Neural cell (in vitro differentiated cells): Measurements from ENCODE around the gene SGIP1. TPM values are rescaled to one million over a fixed set of nuclear protein-coding genes. Genes with fewer than 3 reads are reported as not detected.

Experiments used
- H2AFZ ChIP-seq: fragments of 200-600, 300-800 bp; sonication (generic), shearing (Covaris generic); 2 replicates; pipeline ENCODE4 v1.6.0; 2014; ENCODE audit warnings: low read depth, mild to moderate bottlenecking, antibody characterized with exemption, low read length, moderate library complexity
- H3F3A ChIP-seq: fragments of 200-600 bp; shearing (Covaris generic); 2 replicates; pipeline ENCODE4 v1.6.1; 2016; ENCODE audit warnings: mild to moderate bottlenecking, moderate library complexity, mixed read lengths, antibody characterized with exemption, low read length; ENCODE audit not compliant: insufficient read depth, poor library complexity, severe bottlenecking
- H3K27ac ChIP-seq: fragments of 200-600, 300-800 bp; sonication (generic), shearing (Covaris generic); 2 replicates; pipeline ENCODE4 v1.5.1; 2014; ENCODE audit warnings: mild to moderate bottlenecking, low read length, moderate library complexity
- H3K27me3 ChIP-seq: fragments of 300-800, 200-600 bp; sonication (generic), shearing (Covaris generic); 2 replicates; pipeline ENCODE4 v1.6.0; 2014; ENCODE audit warnings: mild to moderate bottlenecking, low read depth, low read length, moderate library complexity; ENCODE audit not compliant: insufficient read depth
- H3K36me3 ChIP-seq: fragments of 300-800, 200-600 bp; sonication (generic), shearing (Covaris generic); 2 replicates; pipeline ENCODE4 v1.5.1; 2014; ENCODE audit warnings: mild to moderate bottlenecking, antibody characterized with exemption, low read length, moderate library complexity; ENCODE audit not compliant: insufficient read depth
- H3K4me2 ChIP-seq: fragments of 300-800, 200-600 bp; sonication (generic), shearing (Covaris generic); 2 replicates; pipeline ENCODE4 v1.6.0; 2014; ENCODE audit warnings: mild to moderate bottlenecking, low read length
- H3K4me3 ChIP-seq: fragments of 300-800, 200-600 bp; sonication (generic), shearing (Covaris generic); 2 replicates; pipeline ENCODE4 v1.5.1; 2014; ENCODE audit warnings: mild to moderate bottlenecking, low read length, moderate library complexity
- H3K79me2 ChIP-seq: fragments of 200-600 bp; shearing (Covaris generic); replicated peaks from 2 replicates; pipeline ENCODE4 v1.6.0; 2014; ENCODE audit warnings: mild to moderate bottlenecking, low read length, moderate library complexity; ENCODE audit not compliant: insufficient read depth
- H3K9ac ChIP-seq: fragments of 300-800, 200-600 bp; sonication (generic), shearing (Covaris generic); 2 replicates; pipeline ENCODE4 v1.6.1; 2016; ENCODE audit warnings: mild to moderate bottlenecking, low read length, mixed read lengths
- H3K9me2 ChIP-seq: fragments of 200-600 bp; shearing (Covaris generic); 2 replicates; pipeline ENCODE4 v1.6.1; 2016; ENCODE audit warnings: mild to moderate bottlenecking, low read length, mixed read lengths; ENCODE audit not compliant: insufficient read depth
- H3K9me3 ChIP-seq: fragments of 200-600, 300-800 bp; sonication (generic), shearing (Covaris generic); 2 replicates; pipeline ENCODE4 v1.6.1; 2016; ENCODE audit warnings: mild to moderate bottlenecking, mixed run types, low read length, moderate library complexity, mixed read lengths
- H4K20me1 ChIP-seq: fragments of 200-600 bp; shearing (Covaris generic); 2 replicates; pipeline ENCODE4 v1.6.1; 2016; ENCODE audit warnings: mild to moderate bottlenecking, mixed run types; ENCODE audit not compliant: insufficient read depth
- CTCF ChIP-seq: fragments of 450-650 bp; IDR thresholded peaks from 2 replicates; pipeline ENCODE4 v1.5.1; 2014; ENCODE audit warnings: antibody characterized with exemption, mild to moderate bottlenecking, moderate library complexity; ENCODE audit not compliant: poor library complexity, severe bottlenecking
- EP300 ChIP-seq: fragments of 450-650 bp; conservative IDR thresholded peaks from 2 replicates; pipeline ENCODE4 v1.6.1; 2014; ENCODE audit warnings: antibody characterized with exemption, mild to moderate bottlenecking, moderate library complexity; ENCODE audit not compliant: poor library complexity, severe bottlenecking
- EZH2 ChIP-seq: fragments of 200-600, 300-800 bp; shearing (Covaris generic), sonication (generic); IDR thresholded peaks from 2 replicates; pipeline ENCODE4 v1.6.1; 2014; ENCODE audit warnings: antibody characterized with exemption, low read length, borderline replicate concordance, mild to moderate bottlenecking; ENCODE audit not compliant: insufficient read depth, poor library complexity, severe bottlenecking
- MXI1 ChIP-seq: fragments of 450-650 bp; conservative IDR thresholded peaks from 2 replicates; pipeline ENCODE4 v1.6.1; 2014; ENCODE audit warnings: antibody characterized with exemption, mild to moderate bottlenecking; ENCODE audit not compliant: poor library complexity, severe bottlenecking
- POLR2AphosphoS5 ChIP-seq: IDR thresholded peaks from 2 replicates; pipeline ENCODE4 v1.6.1; 2012
- RAD21 ChIP-seq: fragments of 450-650 bp; conservative IDR thresholded peaks from 2 replicates; pipeline ENCODE4 v1.6.1; 2014; ENCODE audit warnings: antibody characterized with exemption, mild to moderate bottlenecking, moderate library complexity
- SMC3 ChIP-seq: fragments of 450-650 bp; conservative IDR thresholded peaks from 2 replicates; pipeline ENCODE4 v1.6.1; 2014; ENCODE audit warnings: antibody characterized with exemption, mild to moderate bottlenecking, moderate library complexity; ENCODE audit not compliant: poor library complexity
- TAF1 ChIP-seq: IDR thresholded peaks from 2 replicates; pipeline ENCODE4 v1.6.1; 2012; ENCODE audit warnings: low read depth
- polyA plus RNA-seq: library from polyadenylated mRNA; depleted of rRNA; stranded (reverse); fragments of >200 nt; gene quantifications from 2 replicates; pipeline ENCODE4 v1.2.3, GENCODE V29; 2014
- TF ChIP-seq, protein P1 (sequence below): IDR thresholded peaks from 2 replicates; pipeline ENCODE4 v1.6.1; 2012; ENCODE audit warnings: borderline replicate concordance

Gene SGIP1
- polyA plus RNA-seq, 1 donor from 2014 or later: 50.5 TPM

GRCh38 chr1:66613187-66613586 lies 79.2 kb downstream of the SGIP1 start:
- Histone ChIP-seq H3K4me2 (no peak overlapping the region), H3K79me2 (no peaks in the 10 kb centered on the region), H2AFZ (no peak overlapping the region), H4K20me1 (no peaks in the 10 kb centered on the region), H3K9me3 (no peaks in the 10 kb centered on the region), H3K9me2 (no peaks in the 10 kb centered on the region), H3K27me3 (no peaks in the 10 kb centered on the region), H3K27ac (no peak overlapping the region), H3K36me3 (no peaks in the 10 kb centered on the region), H3F3A (no peaks in the 10 kb centered on the region), H3K4me3 (no peak overlapping the region), H3K9ac (no peak overlapping the region)
- TF ChIP-seq SMC3: no peak
- TF ChIP-seq CTCF: no peak
- no peak for TF ChIP-seq MXI1
- TF ChIP-seq, protein P1, sequence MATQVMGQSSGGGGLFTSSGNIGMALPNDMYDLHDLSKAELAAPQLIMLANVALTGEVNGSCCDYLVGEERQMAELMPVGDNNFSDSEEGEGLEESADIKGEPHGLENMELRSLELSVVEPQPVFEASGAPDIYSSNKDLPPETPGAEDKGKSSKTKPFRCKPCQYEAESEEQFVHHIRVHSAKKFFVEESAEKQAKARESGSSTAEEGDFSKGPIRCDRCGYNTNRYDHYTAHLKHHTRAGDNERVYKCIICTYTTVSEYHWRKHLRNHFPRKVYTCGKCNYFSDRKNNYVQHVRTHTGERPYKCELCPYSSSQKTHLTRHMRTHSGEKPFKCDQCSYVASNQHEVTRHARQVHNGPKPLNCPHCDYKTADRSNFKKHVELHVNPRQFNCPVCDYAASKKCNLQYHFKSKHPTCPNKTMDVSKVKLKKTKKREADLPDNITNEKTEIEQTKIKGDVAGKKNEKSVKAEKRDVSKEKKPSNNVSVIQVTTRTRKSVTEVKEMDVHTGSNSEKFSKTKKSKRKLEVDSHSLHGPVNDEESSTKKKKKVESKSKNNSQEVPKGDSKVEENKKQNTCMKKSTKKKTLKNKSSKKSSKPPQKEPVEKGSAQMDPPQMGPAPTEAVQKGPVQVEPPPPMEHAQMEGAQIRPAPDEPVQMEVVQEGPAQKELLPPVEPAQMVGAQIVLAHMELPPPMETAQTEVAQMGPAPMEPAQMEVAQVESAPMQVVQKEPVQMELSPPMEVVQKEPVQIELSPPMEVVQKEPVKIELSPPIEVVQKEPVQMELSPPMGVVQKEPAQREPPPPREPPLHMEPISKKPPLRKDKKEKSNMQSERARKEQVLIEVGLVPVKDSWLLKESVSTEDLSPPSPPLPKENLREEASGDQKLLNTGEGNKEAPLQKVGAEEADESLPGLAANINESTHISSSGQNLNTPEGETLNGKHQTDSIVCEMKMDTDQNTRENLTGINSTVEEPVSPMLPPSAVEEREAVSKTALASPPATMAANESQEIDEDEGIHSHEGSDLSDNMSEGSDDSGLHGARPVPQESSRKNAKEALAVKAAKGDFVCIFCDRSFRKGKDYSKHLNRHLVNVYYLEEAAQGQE: no peak
- TF ChIP-seq RAD21: no peak
- TF ChIP-seq TAF1: no peak
- TF ChIP-seq POLR2AphosphoS5: no peak
- no peak for TF ChIP-seq EZH2
- TF ChIP-seq EP300: no peak

DNA sequence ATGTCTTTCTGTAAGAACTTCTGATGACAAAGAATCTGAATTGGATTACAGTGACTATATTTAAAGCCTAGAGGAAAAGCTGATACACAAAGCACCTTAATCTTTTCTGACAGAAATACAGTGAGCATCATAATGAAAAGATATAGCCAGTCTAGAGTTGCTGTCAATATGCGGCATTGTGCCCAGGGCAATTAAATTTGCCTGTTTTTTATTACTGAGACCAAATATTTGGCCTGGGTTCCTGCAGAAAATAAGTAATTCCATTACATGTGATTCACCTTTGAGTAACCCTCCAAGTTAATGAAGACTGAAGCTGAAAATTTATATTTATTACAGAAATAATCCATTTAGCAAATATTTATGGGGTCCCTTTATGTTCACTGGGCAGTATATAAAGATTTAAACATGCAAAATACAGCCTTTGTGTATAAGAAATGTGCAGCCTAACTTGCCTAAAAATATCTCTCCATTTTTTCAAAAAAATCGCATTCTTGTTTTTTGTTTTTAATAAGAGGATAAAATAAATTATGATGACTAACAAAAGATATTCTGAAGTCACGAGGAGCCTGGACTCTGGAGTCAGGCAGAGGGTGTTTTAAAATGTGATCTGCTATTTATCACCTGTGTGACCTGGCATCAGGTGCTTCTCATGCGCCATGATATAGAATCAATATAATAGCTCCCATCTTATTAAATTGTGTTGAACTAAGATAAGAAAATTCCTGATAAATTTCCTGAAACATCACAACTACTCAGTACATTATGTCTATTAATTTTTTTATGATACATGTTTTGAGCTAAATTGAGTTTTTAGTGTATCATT lies 83.6 kb downstream of the SGIP1 start:
- no peak overlapping the region for H3K27ac ChIP-seq
- no peaks in the 10 kb centered on the region for H3K36me3 ChIP-seq
- no peak overlapping the region for H2AFZ ChIP-seq
- H3K27me3 ChIP-seq: no peaks in the 10 kb centered on the region
- TF ChIP-seq EZH2 (no peak), SMC3 (no peak), TAF1 (no peak), CTCF (no peak), MXI1 (no peak), RAD21 (no peak), POLR2AphosphoS5 (no peak), EP300 (no peak)
- TF ChIP-seq, protein P1: no peak
- no peaks in the 10 kb centered on the region for H3F3A ChIP-seq
- H3K79me2 ChIP-seq: no peaks in the 10 kb centered on the region
- no peak overlapping the region for H3K4me2 ChIP-seq
- no peaks in the 10 kb centered on the region for H3K9me2 ChIP-seq
- H3K9me3 ChIP-seq: no peaks in the 10 kb centered on the region
- H3K4me3 ChIP-seq: no peak overlapping the region
- H3K9ac ChIP-seq: no peak overlapping the region
- H4K20me1 ChIP-seq: no peaks in the 10 kb centered on the region
